ENCODE measurements around the gene HS3ST4.

DNA sequence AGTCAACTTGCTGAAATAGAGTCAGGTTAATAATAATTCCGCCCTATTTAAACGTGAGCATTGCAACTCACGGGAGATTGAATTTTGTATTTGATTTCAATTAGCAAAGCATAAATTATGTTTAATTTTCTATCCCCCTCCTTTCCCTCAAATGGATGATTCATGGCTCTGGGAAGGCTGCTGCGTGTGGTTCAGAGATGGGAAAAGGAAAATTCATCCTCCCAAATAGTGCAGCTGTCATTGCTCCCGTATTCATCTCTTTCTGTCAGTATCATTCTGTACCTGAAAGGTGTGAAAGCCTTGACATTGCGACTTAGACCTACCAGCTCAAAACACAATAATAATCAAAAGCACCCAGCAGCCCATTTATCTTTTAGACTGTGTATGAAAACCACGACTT is 447.3 kb downstream of the HS3ST4 start:
- TF ChIP-seq, protein P1, sequence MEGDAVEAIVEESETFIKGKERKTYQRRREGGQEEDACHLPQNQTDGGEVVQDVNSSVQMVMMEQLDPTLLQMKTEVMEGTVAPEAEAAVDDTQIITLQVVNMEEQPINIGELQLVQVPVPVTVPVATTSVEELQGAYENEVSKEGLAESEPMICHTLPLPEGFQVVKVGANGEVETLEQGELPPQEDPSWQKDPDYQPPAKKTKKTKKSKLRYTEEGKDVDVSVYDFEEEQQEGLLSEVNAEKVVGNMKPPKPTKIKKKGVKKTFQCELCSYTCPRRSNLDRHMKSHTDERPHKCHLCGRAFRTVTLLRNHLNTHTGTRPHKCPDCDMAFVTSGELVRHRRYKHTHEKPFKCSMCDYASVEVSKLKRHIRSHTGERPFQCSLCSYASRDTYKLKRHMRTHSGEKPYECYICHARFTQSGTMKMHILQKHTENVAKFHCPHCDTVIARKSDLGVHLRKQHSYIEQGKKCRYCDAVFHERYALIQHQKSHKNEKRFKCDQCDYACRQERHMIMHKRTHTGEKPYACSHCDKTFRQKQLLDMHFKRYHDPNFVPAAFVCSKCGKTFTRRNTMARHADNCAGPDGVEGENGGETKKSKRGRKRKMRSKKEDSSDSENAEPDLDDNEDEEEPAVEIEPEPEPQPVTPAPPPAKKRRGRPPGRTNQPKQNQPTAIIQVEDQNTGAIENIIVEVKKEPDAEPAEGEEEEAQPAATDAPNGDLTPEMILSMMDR (IDR thresholded peaks at IDR 0.05) = no peak
- TF ChIP-seq EZH2 (IDR thresholded peaks at IDR 0.05; ENCODE audit: borderline replicate concordance, insufficient read depth, low read depth, low read length, poor library complexity, severe bottlenecking) = no peak

Measured in B cell (primary cell).